DMS 273 treated with DMSO at 0.1 percent for 48 hours (cell line): Measurements from ENCODE around the gene AKAP4.

Experiments
- DNase-seq: peaks from one replicate; lab custom pipeline; 2025; lab: John Stamatoyannopoulos, UW

The AKAP4 gene, protein sequence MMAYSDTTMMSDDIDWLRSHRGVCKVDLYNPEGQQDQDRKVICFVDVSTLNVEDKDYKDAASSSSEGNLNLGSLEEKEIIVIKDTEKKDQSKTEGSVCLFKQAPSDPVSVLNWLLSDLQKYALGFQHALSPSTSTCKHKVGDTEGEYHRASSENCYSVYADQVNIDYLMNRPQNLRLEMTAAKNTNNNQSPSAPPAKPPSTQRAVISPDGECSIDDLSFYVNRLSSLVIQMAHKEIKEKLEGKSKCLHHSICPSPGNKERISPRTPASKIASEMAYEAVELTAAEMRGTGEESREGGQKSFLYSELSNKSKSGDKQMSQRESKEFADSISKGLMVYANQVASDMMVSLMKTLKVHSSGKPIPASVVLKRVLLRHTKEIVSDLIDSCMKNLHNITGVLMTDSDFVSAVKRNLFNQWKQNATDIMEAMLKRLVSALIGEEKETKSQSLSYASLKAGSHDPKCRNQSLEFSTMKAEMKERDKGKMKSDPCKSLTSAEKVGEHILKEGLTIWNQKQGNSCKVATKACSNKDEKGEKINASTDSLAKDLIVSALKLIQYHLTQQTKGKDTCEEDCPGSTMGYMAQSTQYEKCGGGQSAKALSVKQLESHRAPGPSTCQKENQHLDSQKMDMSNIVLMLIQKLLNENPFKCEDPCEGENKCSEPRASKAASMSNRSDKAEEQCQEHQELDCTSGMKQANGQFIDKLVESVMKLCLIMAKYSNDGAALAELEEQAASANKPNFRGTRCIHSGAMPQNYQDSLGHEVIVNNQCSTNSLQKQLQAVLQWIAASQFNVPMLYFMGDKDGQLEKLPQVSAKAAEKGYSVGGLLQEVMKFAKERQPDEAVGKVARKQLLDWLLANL

GRCh38 chrX:50200907-50201306, at the start of gene AKAP4:
Gene AKAP4, minus strand, starts transcription at chrX:50201007. Its CDS starts 118 bp downstream, at chrX:50200889.
- no peak for DNase-seq

DNA sequence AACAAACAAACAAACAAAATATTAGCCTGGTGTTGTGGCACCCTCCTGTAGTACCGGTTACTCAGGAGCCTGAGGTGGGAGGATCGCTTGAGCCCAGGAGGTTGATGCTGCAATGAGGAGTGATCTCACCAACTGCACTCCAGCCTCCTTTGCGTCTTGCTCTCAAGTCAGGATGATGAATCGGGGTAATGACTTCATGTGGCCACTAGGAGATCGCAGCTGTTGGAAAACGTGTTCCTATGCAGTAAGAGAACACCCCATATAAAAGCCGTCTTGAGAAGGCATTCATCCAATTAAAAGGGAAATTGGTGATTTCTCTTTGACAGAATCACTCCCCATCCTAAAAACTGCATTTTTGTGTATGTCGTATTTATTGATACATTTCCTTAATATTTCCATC, 10.7 kb upstream of the AKAP4 start:
- DNase-seq = peak; percentile 13

DNA sequence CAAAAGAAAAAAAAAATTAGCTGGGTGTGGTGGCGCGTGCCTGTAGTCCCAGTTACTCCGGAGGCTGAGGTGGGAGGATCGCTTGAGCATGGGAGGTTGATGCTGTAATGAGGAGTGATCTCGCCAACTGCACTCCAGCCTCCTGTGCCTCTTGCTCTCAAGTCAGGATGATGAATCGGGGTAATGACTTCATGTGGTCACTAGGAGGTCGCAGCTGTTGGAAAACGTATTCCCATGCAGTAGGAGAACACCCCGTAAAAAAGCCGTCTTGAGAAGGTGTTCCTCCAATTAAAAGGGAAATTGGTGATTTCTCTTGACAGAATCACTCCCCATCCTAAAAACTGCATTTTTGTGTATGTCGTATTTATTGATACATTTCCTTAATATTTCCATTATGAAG, 5.9 kb upstream of the AKAP4 start:
- no peak for DNase-seq

DNA sequence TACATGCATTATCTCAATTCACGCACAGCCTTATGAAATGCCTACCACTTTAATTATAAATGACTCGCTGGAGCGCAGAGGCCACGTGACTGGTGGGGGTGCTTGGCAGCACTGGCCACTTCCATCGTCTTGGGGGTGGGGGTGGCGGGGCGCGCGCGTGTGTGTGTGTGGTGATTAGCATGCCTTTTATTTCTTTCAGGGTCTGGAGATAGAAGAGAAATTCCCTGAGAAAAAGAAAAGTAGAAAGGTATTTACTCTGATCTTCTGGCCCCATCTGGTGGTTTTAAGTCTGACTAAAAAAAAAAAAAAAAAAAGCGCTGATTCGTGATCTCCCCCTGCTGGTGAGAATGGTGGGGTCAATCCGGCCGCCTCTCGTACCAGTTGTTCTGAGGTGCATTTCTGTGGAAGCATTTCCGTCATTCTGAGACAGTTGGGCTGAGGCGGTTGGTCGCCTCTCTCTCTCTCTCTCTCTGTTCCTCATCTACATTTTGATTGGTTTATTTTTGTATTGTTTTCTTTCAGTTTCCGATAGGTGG, 3.6 kb upstream of the AKAP4 start, which contains the start of gene CCNB3:
Gene CCNB3, plus strand, starts transcription at position 402 of the 536 bp plus-strand sequence. CDS start 80,399 bp downstream, outside the sequence.
- DNase-seq = no peak

DNA sequence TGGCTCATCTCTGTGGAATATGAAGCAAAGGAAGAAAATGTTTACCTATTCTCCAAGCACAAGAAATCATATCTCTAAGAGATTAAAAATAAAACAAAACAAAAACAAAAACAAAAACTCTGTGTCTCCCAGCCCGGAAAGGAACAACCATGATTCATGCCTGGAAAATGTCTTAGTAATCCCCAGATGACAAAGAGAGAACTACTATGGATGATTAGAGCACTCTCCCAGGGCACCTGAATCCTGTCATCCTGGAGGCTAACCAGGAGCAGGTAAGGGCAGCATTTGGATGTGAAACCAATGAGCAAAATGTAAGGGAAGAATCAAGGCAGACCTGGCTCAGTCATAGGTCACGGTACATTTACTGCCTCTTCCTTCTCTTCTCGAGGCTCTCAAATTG, 1.7 kb upstream of the AKAP4 start:
- no peak for DNase-seq

GRCh38 chrX:50198348-50198747, 2.5 kb downstream of the AKAP4 start:
- no peak for DNase-seq

DNA sequence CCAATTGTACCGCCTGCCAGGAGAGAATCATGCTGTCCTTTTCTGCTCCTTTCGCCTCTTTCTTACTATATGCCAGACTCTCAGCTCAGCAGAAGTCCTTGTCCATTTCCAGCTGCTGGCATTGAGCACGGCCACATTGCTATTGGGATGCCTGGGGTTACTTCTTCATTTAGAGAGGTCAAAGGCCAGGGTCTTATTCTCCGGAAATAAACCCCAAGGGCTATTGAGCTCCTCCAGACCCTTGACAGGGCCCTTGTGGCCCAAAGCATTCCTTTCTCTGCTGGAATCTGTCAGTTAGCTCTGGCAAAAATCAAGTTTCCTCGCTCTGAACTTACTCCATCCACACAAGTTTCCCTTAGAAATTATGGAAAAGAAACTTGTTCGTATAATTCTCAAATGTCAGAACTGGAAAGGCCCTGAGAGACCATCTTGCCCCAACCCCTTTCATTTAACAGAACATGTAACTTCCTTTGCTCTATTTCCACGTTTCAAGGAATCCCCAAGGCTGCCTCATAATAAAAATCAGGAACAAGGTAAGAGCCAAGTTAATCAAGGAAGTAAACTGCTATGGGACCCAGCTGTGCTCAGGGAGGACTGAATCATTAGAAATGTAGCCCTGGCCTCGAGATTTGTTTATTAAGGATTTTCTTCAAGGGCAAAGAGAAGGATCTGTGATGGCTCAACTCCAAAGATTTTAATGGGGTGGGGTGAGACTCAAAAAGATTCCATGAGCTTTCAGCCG, 11.8 kb downstream of the AKAP4 start:
- DNase-seq = no peak

GRCh38 chrX:50183891-50184290, 16.9 kb downstream of the AKAP4 start:
- no peak for DNase-seq

- DNase-seq = no peak
Measured at GRCh38 chrX:50180073-50180940, 20.5 kb downstream of the AKAP4 start.

- DNase-seq = no peak
Measured at GRCh38 chrX:50169717-50170116, 31.1 kb downstream of the AKAP4 start.

DNA sequence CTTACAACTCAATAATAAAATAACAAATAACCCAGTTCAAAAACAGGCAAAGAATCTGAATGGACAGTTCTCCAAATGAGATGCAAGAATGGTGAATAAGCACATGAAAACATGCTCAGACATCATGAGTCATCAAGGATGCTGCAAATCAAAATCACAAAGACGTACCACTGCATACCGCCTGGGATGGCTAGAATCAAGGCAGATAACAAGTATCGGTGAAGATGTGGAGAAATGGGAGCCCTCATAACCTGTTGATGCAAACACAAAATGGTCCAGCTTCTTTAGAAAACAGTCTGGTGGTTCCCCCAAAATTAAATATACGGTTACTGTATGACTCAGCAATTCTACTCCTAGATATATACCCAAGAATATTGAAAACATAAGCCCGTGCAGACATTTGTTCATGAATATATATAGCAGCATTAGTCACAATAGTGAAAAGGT, 32.5 kb downstream of the AKAP4 start:
- no peak for DNase-seq

GRCh38 chrX:50167366-50167765, 33.4 kb downstream of the AKAP4 start:
- DNase-seq = no peak

- no peak for DNase-seq
Measured at GRCh38 chrX:50165727-50166126, 35.1 kb downstream of the AKAP4 start.

- DNase-seq = no peak
Measured at GRCh38 chrX:50161127-50161526, 39.7 kb downstream of the AKAP4 start.

DNA sequence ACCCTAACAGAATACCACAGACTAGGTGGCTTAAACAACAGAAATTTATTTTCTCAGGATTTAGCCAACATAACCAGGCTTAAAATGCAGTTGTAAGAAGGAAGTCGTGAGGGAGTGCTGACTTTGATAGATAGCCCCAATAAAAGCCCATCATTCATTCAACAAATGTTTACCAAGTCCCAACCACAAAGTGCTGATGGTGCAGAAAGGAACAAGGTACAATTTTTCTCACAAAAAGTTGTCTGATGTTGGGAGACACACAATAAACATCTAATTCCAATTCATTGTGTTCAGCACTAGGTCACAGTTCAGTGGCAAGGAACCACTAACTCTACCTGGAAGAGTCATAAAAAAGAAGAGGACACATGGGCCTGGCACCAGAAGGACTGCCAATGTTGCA, 42.2 kb downstream of the AKAP4 start:
- no peak for DNase-seq

DNA sequence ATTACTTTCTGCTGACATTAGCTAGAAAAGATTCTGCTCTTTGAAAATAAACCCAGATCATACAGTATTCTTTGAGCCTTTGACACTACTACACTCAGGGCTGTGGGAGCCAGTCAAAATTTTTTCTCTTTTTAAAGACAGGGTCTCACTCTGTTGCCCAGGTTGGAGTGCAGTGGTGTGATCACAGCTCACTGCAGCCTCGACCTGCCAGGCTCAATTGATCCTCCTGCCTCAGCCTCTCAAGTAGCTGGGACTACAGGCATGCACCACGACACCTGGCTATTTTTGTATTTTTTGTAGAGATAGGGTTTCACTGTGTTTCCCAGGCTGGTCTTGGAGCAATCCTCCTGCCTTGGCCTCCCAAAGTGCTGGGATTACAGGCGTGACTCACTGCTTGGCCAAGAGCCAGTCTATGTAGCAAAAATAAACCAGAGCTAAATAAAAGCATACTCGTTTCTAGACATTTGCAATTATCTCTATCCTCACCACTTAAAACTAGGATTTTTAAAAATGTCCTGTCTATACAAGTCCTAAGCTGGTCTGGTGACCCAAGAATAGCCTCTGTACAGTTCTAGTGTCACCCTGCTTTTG, 43.2 kb downstream of the AKAP4 start:
- DNase-seq = no peak

DNA sequence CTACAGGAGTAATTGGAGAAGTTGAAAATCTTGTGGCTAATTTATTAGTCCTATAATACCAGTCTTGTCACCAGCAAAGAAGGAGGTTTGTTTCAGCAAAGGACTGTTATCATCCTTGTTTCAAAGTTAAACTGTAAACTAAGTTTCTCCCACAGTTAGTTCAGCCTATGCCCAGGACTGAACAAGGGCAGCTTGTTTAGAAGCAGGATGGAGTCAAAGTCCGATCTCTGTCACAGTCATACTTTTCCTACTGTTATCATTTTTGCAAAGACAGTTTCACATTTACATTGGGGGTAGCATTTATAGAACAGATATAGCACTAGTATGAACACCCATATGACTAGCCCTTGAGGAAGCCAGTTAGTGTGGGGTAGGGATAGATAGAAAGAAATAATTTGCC, 46.4 kb downstream of the AKAP4 start:
- DNase-seq = no peak

- no peak for DNase-seq
Measured at GRCh38 chrX:50152456-50152855, 48.4 kb downstream of the AKAP4 start.

- DNase-seq = no peak
Measured at GRCh38 chrX:50147972-50148371, 52.8 kb downstream of the AKAP4 start.
